ENCODE data around the gene GRAMD1C.

DNA sequence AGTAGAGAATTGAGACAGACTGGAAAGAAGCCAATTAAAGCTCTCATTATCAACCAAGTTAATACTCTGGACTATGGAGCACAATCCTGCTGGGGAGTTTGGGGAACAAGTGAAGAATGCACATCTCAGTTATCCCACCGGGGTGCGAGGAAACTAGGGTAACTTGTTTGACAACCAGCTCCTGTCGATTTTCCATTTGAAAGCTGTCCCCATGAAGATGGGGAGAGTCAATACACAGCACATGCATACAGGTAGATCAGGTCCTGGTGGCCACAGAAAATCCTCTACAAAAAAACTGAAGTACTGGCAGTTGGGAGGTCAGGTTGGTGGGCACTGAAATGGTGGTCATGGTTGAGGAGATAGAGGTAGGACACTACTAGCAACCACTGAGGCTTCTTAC lies 25.7 kb upstream of the GRAMD1C start:
- TF ChIP-seq, protein P1, sequence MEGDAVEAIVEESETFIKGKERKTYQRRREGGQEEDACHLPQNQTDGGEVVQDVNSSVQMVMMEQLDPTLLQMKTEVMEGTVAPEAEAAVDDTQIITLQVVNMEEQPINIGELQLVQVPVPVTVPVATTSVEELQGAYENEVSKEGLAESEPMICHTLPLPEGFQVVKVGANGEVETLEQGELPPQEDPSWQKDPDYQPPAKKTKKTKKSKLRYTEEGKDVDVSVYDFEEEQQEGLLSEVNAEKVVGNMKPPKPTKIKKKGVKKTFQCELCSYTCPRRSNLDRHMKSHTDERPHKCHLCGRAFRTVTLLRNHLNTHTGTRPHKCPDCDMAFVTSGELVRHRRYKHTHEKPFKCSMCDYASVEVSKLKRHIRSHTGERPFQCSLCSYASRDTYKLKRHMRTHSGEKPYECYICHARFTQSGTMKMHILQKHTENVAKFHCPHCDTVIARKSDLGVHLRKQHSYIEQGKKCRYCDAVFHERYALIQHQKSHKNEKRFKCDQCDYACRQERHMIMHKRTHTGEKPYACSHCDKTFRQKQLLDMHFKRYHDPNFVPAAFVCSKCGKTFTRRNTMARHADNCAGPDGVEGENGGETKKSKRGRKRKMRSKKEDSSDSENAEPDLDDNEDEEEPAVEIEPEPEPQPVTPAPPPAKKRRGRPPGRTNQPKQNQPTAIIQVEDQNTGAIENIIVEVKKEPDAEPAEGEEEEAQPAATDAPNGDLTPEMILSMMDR (IDR thresholded peaks at IDR 0.05; ENCODE audit: insufficient read depth, low read depth, low read length) = no peak
- no peak for TF ChIP-seq EZH2 (IDR thresholded peaks at IDR 0.05; ENCODE audit: insufficient read depth, low read length)
